Liver (tissue), 9 donors: Measurements from ENCODE around the gene LDLRAD4. TPM values are rescaled to one million over a fixed set of nuclear protein-coding genes. Genes with fewer than 3 reads are reported as not detected.

Source experiments
- DNase-seq: peaks from one replicate; pipeline ENCODE4 v3.0.0-alpha.2; 2017; ENCODE audit warnings: low spot score
- H3K27ac ChIP-seq, 2 donors: one replicate each; pipeline ENCODE4 v1.7.0; 2013; ENCODE audit warnings: inconsistent platforms in 2 of 2, low read length in 2 of 2, control low read depth in 1 of 2, low read depth in 1 of 2, mild to moderate bottlenecking in 1 of 2
- H3K27me3 ChIP-seq, 4 donors: one replicate each; pipeline versions ENCODE4 v1.6.1 to v1.7.0; 2013; ENCODE audit warnings: low read length in 3 of 4, inconsistent platforms in 1 of 4, mild to moderate bottlenecking in 1 of 4, moderate library complexity in 1 of 4; ENCODE audit not compliant: control insufficient read depth in 4 of 4, insufficient read depth in 4 of 4
- H3K36me3 ChIP-seq, 4 donors: one replicate each; pipeline versions ENCODE4 v1.6.1 to v1.7.0; 2013; ENCODE audit warnings: low read length in 3 of 4, mild to moderate bottlenecking in 3 of 4, low read depth in 1 of 4, moderate library complexity in 1 of 4; ENCODE audit not compliant: control insufficient read depth in 4 of 4, insufficient read depth in 3 of 4
- H3K4me1 ChIP-seq, 4 donors: one replicate each; pipeline versions ENCODE4 v1.6.1 to v1.7.0; 2013; ENCODE audit warnings: low read length in 3 of 4, mild to moderate bottlenecking in 3 of 4, moderate library complexity in 1 of 4; ENCODE audit not compliant: control insufficient read depth in 4 of 4, insufficient read depth in 4 of 4
- H3K4me3 ChIP-seq, 3 donors: one replicate each; pipeline versions ENCODE4 v1.6.1 to v1.7.0; 2013; ENCODE audit warnings: low read length in 3 of 3, control low read depth in 1 of 3, low read depth in 1 of 3, mild to moderate bottlenecking in 1 of 3
- H3K9ac ChIP-seq, 2 donors: one replicate each; pipeline ENCODE4 v1.7.0; 2013; ENCODE audit warnings: low read length in 2 of 2, mild to moderate bottlenecking in 2 of 2, moderate library complexity in 2 of 2, control low read depth in 1 of 2, low read depth in 1 of 2
- H3K9me3 ChIP-seq, 4 donors: one replicate each; pipeline versions ENCODE4 v1.6.1 to v1.7.0; 2013; ENCODE audit warnings: low read length in 3 of 4; ENCODE audit not compliant: control insufficient read depth in 4 of 4
- CTCF ChIP-seq: fragments of 150-350 bp; IDR thresholded peaks from 2 replicates; pipeline ENCODE4 v1.5.1; 2017; ENCODE audit warnings: improper control_type of control experiment, low read depth, low read length; ENCODE audit not compliant: missing input control
- EGR1 ChIP-seq, 2 donors: IDR thresholded peaks; 2 replicates each; pipeline ENCODE4 v1.6.1; 2016 to 2018; ENCODE audit warnings: antibody characterized with exemption in 2 of 2, low read depth in 2 of 2
- FOXA1 ChIP-seq: IDR thresholded peaks from 2 replicates; pipeline ENCODE4 v1.6.1; 2016; ENCODE audit warnings: antibody characterized with exemption
- HNF4A ChIP-seq, 2 donors: conservative IDR thresholded peaks; 2 replicates each; pipeline ENCODE4 v1.6.1; 2016; ENCODE audit warnings: antibody characterized with exemption in 2 of 2, mild to moderate bottlenecking in 2 of 2
- HNF4G ChIP-seq: IDR thresholded peaks from 2 replicates; pipeline ENCODE4 v1.6.1; 2016; ENCODE audit warnings: antibody characterized with exemption
- JUND ChIP-seq, 2 donors: IDR thresholded peaks; 2 replicates each; pipeline ENCODE4 v1.6.1; 2016; ENCODE audit warnings: antibody characterized with exemption in 2 of 2
- RXRA ChIP-seq, 2 donors: IDR thresholded peaks; 2 replicates each; pipeline ENCODE4 v1.6.1; 2017 to 2018; ENCODE audit warnings: antibody characterized with exemption in 2 of 2, mild to moderate bottlenecking in 1 of 2
- SP1 ChIP-seq: IDR thresholded peaks from 2 replicates; pipeline ENCODE4 v1.6.1; 2018; ENCODE audit warnings: antibody characterized with exemption, mild to moderate bottlenecking
- TAF1 ChIP-seq: conservative IDR thresholded peaks from 2 replicates; pipeline ENCODE4 v1.6.1; 2016; ENCODE audit warnings: antibody characterized with exemption, mild to moderate bottlenecking
- WGBS: extraction: QIAGEN DNeasy Blood & Tissue Kit; methylation state at CpG from one replicate; pipeline ENCODE4 v1.1.7; 2013; 5-methylcytosine and 5-hydroxymethylcytosine counted together
- polyA plus RNA-seq, 2 donors: library from polyadenylated mRNA; stranded (reverse) in 1 of 2; unstranded in 1 of 2; fragments of 200-250 nt in 1 of 2; fragments of >200 nt in 1 of 2; fragmentation: Nextera tagmentation in 1 of 2; extraction: Ambion mirVana in 1 of 2; gene quantifications; one replicate each; pipeline versions ENCODE4 v1.2.1 to v1.2.3, GENCODE V29; 2013 to 2015
- total RNA-seq, 2 donors: library from RNA; depleted of rRNA; stranded (reverse); fragments of >200 nt; gene quantifications; one replicate each; pipeline ENCODE4 v1.2.3, GENCODE V29; 2014
- TF ChIP-seq, protein P1 (sequence below): IDR thresholded peaks from 2 replicates; pipeline ENCODE4 v1.6.1; 2016; ENCODE audit warnings: antibody characterized with exemption, mild to moderate bottlenecking
- TF ChIP-seq, protein P2 (sequence below): IDR thresholded peaks from 2 replicates; pipeline ENCODE4 v1.6.1; 2016; ENCODE audit warnings: antibody characterized with exemption
- TF ChIP-seq, protein P3 (sequence below): IDR thresholded peaks from 2 replicates; pipeline ENCODE4 v1.6.1; 2016; ENCODE audit warnings: antibody characterized with exemption
- donor health status: healthy.
- donor health status: healthy.
- donor health status: healthy.
- donor health status: healthy.
- donor health status: healthy.

Gene LDLRAD4
- total and polyA plus RNA-seq, 4 donors = 4.8 to 41.7 (median 12.7) TPM

DNA sequence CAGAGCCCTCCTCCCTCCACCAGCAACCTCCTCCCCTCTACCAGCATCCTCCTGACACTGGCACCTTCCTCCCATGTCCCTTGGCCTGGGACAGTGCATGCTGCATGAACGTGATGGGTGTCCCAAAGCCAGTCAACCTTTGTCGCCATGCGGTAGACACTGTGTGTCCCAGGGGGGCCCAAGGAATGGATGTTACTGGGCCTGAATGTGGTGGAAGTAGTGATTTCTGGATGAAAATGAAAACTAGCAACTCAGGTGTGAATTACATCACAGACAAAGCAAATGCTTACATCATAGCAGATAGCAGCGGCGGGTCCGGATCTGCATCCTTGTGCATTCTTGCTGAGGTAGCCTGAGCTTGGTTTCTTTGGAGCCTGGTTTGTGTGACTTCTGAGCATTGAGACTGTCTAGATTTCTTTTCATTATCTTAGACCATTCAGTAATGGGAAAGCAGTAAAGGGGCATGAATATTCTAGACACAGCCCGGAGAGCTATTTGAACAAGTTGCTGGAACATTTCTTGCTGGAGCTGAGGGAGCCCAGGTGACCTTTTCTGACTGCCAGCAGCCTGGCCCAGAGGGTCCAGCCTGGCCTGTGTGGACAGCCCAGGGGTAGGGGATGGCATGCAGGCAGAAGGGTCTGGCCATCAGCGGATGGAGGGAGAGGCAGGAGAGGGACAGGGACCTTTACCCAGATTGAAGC, 407.4 kb downstream of the LDLRAD4 start:
- no peak for DNase-seq
- no peak overlapping the region for H3K27ac ChIP-seq
- H3K27me3 ChIP-seq = no peaks in the 10 kb centered on the region
- H3K9ac ChIP-seq = no peak overlapping the region
- no peaks in the 10 kb centered on the region for H3K9me3 ChIP-seq
- WGBS = 96% methylated on average over 8 of the region's 8 CpGs
- peaks cover 3 to 16% (median 7%) of the 10 kb centered on the region in 4 donors for H3K36me3 ChIP-seq
- H3K4me3 ChIP-seq = no peak overlapping the region
- TF ChIP-seq HNF4A (conservative IDR thresholded peaks at IDR 0.05) (no peak), JUND (IDR thresholded peaks at IDR 0.05) (no peak), SP1 (no peak), EGR1 (IDR thresholded peaks at IDR 0.05; ENCODE audit: low read depth in 2 of 2) (no peak), CTCF (no peak), HNF4G (no peak), RXRA (IDR thresholded peaks at IDR 0.05) (no peak), TAF1 (no peak), FOXA1 (no peak)
- TF ChIP-seq, protein P1, sequence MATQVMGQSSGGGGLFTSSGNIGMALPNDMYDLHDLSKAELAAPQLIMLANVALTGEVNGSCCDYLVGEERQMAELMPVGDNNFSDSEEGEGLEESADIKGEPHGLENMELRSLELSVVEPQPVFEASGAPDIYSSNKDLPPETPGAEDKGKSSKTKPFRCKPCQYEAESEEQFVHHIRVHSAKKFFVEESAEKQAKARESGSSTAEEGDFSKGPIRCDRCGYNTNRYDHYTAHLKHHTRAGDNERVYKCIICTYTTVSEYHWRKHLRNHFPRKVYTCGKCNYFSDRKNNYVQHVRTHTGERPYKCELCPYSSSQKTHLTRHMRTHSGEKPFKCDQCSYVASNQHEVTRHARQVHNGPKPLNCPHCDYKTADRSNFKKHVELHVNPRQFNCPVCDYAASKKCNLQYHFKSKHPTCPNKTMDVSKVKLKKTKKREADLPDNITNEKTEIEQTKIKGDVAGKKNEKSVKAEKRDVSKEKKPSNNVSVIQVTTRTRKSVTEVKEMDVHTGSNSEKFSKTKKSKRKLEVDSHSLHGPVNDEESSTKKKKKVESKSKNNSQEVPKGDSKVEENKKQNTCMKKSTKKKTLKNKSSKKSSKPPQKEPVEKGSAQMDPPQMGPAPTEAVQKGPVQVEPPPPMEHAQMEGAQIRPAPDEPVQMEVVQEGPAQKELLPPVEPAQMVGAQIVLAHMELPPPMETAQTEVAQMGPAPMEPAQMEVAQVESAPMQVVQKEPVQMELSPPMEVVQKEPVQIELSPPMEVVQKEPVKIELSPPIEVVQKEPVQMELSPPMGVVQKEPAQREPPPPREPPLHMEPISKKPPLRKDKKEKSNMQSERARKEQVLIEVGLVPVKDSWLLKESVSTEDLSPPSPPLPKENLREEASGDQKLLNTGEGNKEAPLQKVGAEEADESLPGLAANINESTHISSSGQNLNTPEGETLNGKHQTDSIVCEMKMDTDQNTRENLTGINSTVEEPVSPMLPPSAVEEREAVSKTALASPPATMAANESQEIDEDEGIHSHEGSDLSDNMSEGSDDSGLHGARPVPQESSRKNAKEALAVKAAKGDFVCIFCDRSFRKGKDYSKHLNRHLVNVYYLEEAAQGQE = no peak
- TF ChIP-seq, protein P2, sequence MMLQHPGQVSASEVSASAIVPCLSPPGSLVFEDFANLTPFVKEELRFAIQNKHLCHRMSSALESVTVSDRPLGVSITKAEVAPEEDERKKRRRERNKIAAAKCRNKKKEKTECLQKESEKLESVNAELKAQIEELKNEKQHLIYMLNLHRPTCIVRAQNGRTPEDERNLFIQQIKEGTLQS = no peak
- TF ChIP-seq, protein P3, sequence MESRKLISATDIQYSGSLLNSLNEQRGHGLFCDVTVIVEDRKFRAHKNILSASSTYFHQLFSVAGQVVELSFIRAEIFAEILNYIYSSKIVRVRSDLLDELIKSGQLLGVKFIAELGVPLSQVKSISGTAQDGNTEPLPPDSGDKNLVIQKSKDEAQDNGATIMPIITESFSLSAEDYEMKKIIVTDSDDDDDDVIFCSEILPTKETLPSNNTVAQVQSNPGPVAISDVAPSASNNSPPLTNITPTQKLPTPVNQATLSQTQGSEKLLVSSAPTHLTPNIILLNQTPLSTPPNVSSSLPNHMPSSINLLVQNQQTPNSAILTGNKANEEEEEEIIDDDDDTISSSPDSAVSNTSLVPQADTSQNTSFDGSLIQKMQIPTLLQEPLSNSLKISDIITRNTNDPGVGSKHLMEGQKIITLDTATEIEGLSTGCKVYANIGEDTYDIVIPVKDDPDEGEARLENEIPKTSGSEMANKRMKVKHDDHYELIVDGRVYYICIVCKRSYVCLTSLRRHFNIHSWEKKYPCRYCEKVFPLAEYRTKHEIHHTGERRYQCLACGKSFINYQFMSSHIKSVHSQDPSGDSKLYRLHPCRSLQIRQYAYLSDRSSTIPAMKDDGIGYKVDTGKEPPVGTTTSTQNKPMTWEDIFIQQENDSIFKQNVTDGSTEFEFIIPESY = no peak
- no peaks in the 10 kb centered on the region for H3K4me1 ChIP-seq

GRCh38 chr18:13626544-13626908, 408.0 kb downstream of the LDLRAD4 start:
- H3K9ac ChIP-seq = no peak overlapping the region
- WGBS = 78% methylated on average over 2 of the region's 2 CpGs
- TF ChIP-seq JUND (IDR thresholded peaks at IDR 0.05) = no peak
- TF ChIP-seq, protein P2 = no peak
- no peak for TF ChIP-seq SP1

More at GRCh38 chr18:13626544-13626908, 408.0 kb downstream of the LDLRAD4 start:
- no peaks in the 10 kb centered on the region for H3K4me1 ChIP-seq
- no peak overlapping the region for H3K4me3 ChIP-seq
- H3K36me3 ChIP-seq = peaks cover 0 to 13% (median 5%) of the 10 kb centered on the region in 4 donors
- no peaks in the 10 kb centered on the region for H3K27me3 ChIP-seq
- DNase-seq = no peak
- no peaks in the 10 kb centered on the region for H3K9me3 ChIP-seq
- H3K27ac ChIP-seq = no peak overlapping the region
